ENCODE measurements around the gene PHKA2. TPM values are rescaled to one million over a fixed set of nuclear protein-coding genes. Genes with fewer than 3 reads are reported as not detected.

PHKA2 gene
- total RNA-seq, 5 donors from 2014 or later (not counting 1 experiment from before 2014, with no cell fraction given), result 35.0 to 46.0 (median 44.0) TPM

DNA sequence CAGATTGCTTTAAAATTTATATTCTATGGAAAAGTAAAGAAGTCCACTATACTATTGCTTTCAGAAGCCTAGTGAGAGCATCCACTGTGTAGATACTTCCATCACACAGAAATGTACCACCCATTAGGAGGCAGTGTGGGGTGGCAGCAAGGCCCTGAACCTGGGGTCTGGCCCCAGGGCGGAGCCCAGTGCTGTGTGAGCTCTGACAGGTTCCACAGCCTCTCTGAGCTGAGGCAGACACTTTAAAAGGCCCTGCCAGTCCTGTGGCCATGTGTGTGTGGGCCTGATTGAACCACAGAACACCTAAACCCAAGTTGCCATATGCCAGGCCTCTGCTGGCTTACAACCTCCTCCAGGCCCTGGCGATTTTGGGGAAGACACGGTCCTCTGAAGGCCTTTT lies 49.2 kb downstream of the PHKA2 start:
- no peak for ATAC-seq (replicated peaks in 1 of 4)
- Mint-ChIP-seq H3K4me1 (no peaks in the 10 kb centered on the region), H3K4me3 (no peak overlapping the region), H3K9me3 (no peaks in the 10 kb centered on the region), H3K36me3 (peaks cover 28% of the 10 kb centered on the region), H3K27ac (no peak overlapping the region), H3K27me3 (no peaks in the 10 kb centered on the region)
- H3K27me3 ChIP-seq (replicated peaks in 1 of 2; ENCODE audit: control insufficient read depth in 2 of 2, extremely low read depth in 1 of 2, insufficient read depth in 2 of 2, low read length in 1 of 2), result no peaks in the 10 kb centered on the region
- CTCF ChIA-PET, result no interaction called here
- WGBS (ENCODE audit: insufficient coverage), result no CpG with 5 or more reads among the region's 3 CpGs
- POLR2A ChIA-PET, result interaction anchor here in 1 of 2 donors (0.5 kb wide), 1 partner anchor 60 kb away, joined by 5 read pairs; no protein-coding TSS in a partner anchor
- no peaks in the 10 kb centered on the region for H3K4me1 ChIP-seq (ENCODE audit: control insufficient read depth in 1 of 2, extremely low read depth in 1 of 2, insufficient read depth in 2 of 2, low read length in 2 of 2)
- H3K9me3 ChIP-seq, result no peaks in the 10 kb centered on the region
- DNase-seq, result no peak
- H3K27ac ChIP-seq (ENCODE audit: low read length), result no peak overlapping the region
- H3K36me3 ChIP-seq (ENCODE audit: control insufficient read depth in 2 of 2, extremely low read depth in 1 of 2, insufficient read depth in 1 of 2, low read length in 1 of 2), result peaks cover 0 to 28% of the 10 kb centered on the region in 2 donors
- no peak overlapping the region for H3K4me3 ChIP-seq (ENCODE audit: control insufficient read depth in 1 of 2, extremely low read depth in 1 of 2, low read length in 1 of 2)

DNA sequence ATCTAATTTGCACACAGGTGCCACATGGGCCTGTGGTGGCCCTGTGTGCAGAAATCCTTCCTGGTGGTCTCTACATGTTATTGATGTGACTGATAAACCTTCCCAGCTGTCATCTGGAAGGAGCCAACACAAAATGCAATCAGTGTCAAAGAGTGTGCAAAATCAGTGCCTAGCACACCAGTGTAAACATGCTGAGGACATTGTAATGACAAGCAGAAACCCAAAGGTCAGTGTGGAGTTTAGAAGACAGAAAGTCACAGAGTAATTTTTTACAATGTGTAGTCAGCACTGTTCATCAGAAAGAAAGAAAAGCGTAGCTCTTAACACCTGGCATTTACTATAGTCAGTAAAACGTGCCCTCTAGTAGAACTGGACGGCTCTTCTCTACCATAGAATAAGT lies 50.3 kb downstream of the PHKA2 start:
- H3K36me3 ChIP-seq (ENCODE audit: control insufficient read depth in 2 of 2, extremely low read depth in 1 of 2, insufficient read depth in 1 of 2, low read length in 1 of 2), result peaks cover 0 to 23% of the 10 kb centered on the region in 2 donors
- H3K4me3 Mint-ChIP-seq, result no peak overlapping the region
- ATAC-seq (replicated peaks in 1 of 4), result no peak
- POLR2A ChIA-PET, result no interaction called here
- H3K27ac Mint-ChIP-seq, result no peak overlapping the region
- peaks cover 26% of the 10 kb centered on the region for H3K36me3 Mint-ChIP-seq
- WGBS (ENCODE audit: insufficient coverage), result 100% methylated on average over 1 of the region's 3 CpGs
- H3K27ac ChIP-seq (ENCODE audit: low read length), result no peak overlapping the region
- H3K9me3 Mint-ChIP-seq, result no peaks in the 10 kb centered on the region
- no peaks in the 10 kb centered on the region for H3K4me1 ChIP-seq (ENCODE audit: control insufficient read depth in 1 of 2, extremely low read depth in 1 of 2, insufficient read depth in 2 of 2, low read length in 2 of 2)
- CTCF ChIA-PET, result interaction anchor here in 1 of 2 donors (0.6 kb wide), 1 partner anchor 21 kb away, joined by 4 read pairs; no protein-coding TSS in a partner anchor
- no peaks in the 10 kb centered on the region for H3K27me3 Mint-ChIP-seq
- H3K9me3 ChIP-seq, result no peaks in the 10 kb centered on the region
- H3K4me3 ChIP-seq (ENCODE audit: control insufficient read depth in 1 of 2, extremely low read depth in 1 of 2, low read length in 1 of 2), result no peak overlapping the region
- no peak for DNase-seq
- H3K4me1 Mint-ChIP-seq, result no peaks in the 10 kb centered on the region
- no peaks in the 10 kb centered on the region for H3K27me3 ChIP-seq (replicated peaks in 1 of 2; ENCODE audit: control insufficient read depth in 2 of 2, extremely low read depth in 1 of 2, insufficient read depth in 2 of 2, low read length in 1 of 2)

DNA sequence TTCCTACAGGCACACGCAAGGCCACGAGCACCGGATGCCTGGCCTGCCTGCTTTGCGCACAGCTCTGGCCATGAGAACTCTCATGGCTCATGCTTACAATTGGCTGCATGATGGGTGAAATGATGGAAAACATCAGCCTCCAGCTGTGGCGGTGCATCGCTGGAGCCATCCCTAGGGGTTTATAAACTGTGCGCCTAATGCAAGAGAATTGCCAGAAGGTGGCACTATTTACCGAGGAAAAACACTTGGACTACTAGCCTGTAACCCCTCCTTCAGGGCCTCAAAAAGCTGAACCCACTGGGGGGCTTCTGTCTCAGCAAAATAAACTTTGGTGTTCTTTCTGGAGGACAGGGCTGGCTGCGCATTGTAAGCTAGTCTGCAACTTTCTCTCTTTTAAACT lies 51.9 kb downstream of the PHKA2 start:
- no peaks in the 10 kb centered on the region for H3K9me3 Mint-ChIP-seq
- CTCF ChIA-PET, result no interaction called here
- Histone ChIP-seq H3K4me3 (ENCODE audit: control insufficient read depth in 1 of 2, extremely low read depth in 1 of 2, low read length in 1 of 2) (no peak overlapping the region), H3K27ac (ENCODE audit: low read length) (no peak overlapping the region), H3K4me1 (ENCODE audit: control insufficient read depth in 1 of 2, extremely low read depth in 1 of 2, insufficient read depth in 2 of 2, low read length in 2 of 2) (no peaks in the 10 kb centered on the region), H3K36me3 (ENCODE audit: control insufficient read depth in 2 of 2, extremely low read depth in 1 of 2, insufficient read depth in 1 of 2, low read length in 1 of 2) (peaks cover 0 to 18% of the 10 kb centered on the region in 2 donors), H3K9me3 (no peaks in the 10 kb centered on the region), H3K27me3 (replicated peaks in 1 of 2; ENCODE audit: control insufficient read depth in 2 of 2, extremely low read depth in 1 of 2, insufficient read depth in 2 of 2, low read length in 1 of 2) (no peaks in the 10 kb centered on the region)
- ATAC-seq (replicated peaks in 1 of 4) (no peak), DNase-seq (peak in 1 of 35 experiments; percentile 6)
- peaks cover 18% of the 10 kb centered on the region for H3K36me3 Mint-ChIP-seq
- no peaks in the 10 kb centered on the region for H3K27me3 Mint-ChIP-seq
- H3K27ac Mint-ChIP-seq, result no peak overlapping the region
- POLR2A ChIA-PET, result no interaction called here
- no peaks in the 10 kb centered on the region for H3K4me1 Mint-ChIP-seq
- WGBS (ENCODE audit: insufficient coverage), result 100% methylated on average over 1 of the region's 9 CpGs
- H3K4me3 Mint-ChIP-seq, result no peak overlapping the region

DNA sequence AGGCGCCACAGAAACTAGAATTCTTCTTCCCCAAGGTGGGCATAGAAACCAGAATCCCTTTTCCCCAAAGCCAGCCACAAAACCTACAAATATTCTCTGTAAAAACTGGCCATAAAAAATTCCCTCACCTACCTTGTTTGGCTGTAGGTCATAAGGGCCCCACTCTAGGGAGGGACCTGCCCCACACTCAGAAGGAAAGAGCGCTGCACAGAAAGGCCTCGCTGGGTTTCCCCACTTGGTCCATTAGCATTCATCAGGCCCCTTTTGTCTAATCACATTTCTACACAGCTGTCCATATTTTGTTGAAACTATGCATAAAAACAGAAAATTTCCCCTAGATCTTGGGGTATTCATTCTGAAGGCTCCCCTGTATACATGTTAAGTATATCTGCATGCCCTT lies 54.1 kb downstream of the PHKA2 start:
- DNase-seq, result no peak
- ATAC-seq (replicated peaks in 1 of 4), result no peak
- H3K4me3 ChIP-seq (ENCODE audit: control insufficient read depth in 1 of 2, extremely low read depth in 1 of 2, low read length in 1 of 2), result no peak overlapping the region
- H3K27ac ChIP-seq (ENCODE audit: low read length), result no peak overlapping the region
- peaks cover 31% of the 10 kb centered on the region for H3K36me3 Mint-ChIP-seq
- no peaks in the 10 kb centered on the region for H3K4me1 Mint-ChIP-seq
- no peaks in the 10 kb centered on the region for H3K9me3 ChIP-seq
- CTCF ChIA-PET, result no interaction called here
- H3K9me3 Mint-ChIP-seq, result no peaks in the 10 kb centered on the region
- H3K4me1 ChIP-seq (ENCODE audit: control insufficient read depth in 1 of 2, extremely low read depth in 1 of 2, insufficient read depth in 2 of 2, low read length in 2 of 2), result no peaks in the 10 kb centered on the region
- H3K27me3 Mint-ChIP-seq, result no peaks in the 10 kb centered on the region
- 88% methylated on average over 1 of the region's 3 CpGs for WGBS (ENCODE audit: insufficient coverage)
- H3K4me3 Mint-ChIP-seq, result no peak overlapping the region
- POLR2A ChIA-PET, result no interaction called here
- no peak overlapping the region for H3K27ac Mint-ChIP-seq
- H3K27me3 ChIP-seq (replicated peaks in 1 of 2; ENCODE audit: control insufficient read depth in 2 of 2, extremely low read depth in 1 of 2, insufficient read depth in 2 of 2, low read length in 1 of 2), result no peaks in the 10 kb centered on the region
- H3K36me3 ChIP-seq (ENCODE audit: control insufficient read depth in 2 of 2, extremely low read depth in 1 of 2, insufficient read depth in 1 of 2, low read length in 1 of 2), result peaks cover 0 to 20% of the 10 kb centered on the region in 2 donors

DNA sequence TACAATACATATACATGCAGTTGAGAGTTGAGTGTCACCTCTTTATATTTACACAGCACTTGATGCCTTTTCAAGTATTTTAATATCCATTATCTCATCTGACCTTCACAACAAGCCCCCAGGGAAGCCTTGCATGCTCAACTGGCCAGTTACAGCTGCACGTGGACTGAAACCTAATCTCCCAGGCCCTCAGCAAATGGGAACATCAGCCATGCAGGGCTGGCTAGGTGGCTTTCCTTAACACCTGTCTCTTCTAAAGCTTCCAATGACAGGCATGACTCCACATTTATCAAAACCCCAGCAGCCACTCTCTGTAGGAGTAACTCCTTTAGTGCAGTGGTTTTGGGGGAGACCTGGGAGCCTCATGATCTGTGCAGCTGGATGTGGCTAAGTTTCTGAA lies 56.4 kb downstream of the PHKA2 start:
- Mint-ChIP-seq H3K27me3 (no peaks in the 10 kb centered on the region), H3K4me3 (no peak overlapping the region), H3K9me3 (no peaks in the 10 kb centered on the region), H3K36me3 (peaks cover 31% of the 10 kb centered on the region), H3K27ac (no peak overlapping the region), H3K4me1 (no peaks in the 10 kb centered on the region)
- CTCF ChIA-PET, result no interaction called here
- DNase-seq (no peak), ATAC-seq (replicated peaks in 1 of 4) (no peak)
- no peaks in the 10 kb centered on the region for H3K27me3 ChIP-seq (replicated peaks in 1 of 2; ENCODE audit: control insufficient read depth in 2 of 2, extremely low read depth in 1 of 2, insufficient read depth in 2 of 2, low read length in 1 of 2)
- WGBS (ENCODE audit: insufficient coverage), result 100% methylated on average over 1 of the region's 1 CpG
- H3K9me3 ChIP-seq, result no peaks in the 10 kb centered on the region
- H3K4me1 ChIP-seq (ENCODE audit: control insufficient read depth in 1 of 2, extremely low read depth in 1 of 2, insufficient read depth in 2 of 2, low read length in 2 of 2), result no peaks in the 10 kb centered on the region
- peaks cover 0 to 15% of the 10 kb centered on the region in 2 donors for H3K36me3 ChIP-seq (ENCODE audit: control insufficient read depth in 2 of 2, extremely low read depth in 1 of 2, insufficient read depth in 1 of 2, low read length in 1 of 2)
- no peak overlapping the region for H3K4me3 ChIP-seq (ENCODE audit: control insufficient read depth in 1 of 2, extremely low read depth in 1 of 2, low read length in 1 of 2)
- POLR2A ChIA-PET, result no interaction called here
- H3K27ac ChIP-seq (ENCODE audit: low read length), result no peak overlapping the region

DNA sequence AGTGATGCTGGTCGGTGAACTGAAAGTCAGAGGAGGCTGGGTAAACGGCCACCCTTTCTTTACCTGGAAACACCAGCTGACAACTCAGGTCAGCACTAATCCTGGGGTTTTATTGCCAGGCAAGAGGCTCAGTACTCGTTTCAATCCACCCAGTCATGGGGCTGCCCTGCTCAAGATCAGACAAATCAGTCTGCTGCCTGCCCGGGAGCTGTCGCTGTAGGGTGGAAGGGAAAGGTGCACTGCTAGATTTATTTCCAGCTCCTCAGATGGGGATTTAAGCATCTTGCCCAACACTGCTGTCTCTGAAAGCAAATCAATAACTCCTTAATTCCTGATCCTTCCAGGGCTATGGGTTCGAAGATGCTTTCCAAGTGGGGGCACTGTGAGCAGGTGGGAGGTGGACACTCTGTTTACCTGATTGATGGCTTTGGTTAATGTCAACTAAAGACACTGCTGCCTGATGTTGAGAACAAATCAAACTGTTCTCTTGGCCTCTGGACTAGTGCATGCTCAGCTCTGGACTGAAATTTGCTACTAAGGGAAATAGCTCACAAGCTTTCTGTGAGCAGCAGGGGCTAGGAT lies 59.3 kb downstream of the PHKA2 start:
- CTCF ChIA-PET, result no interaction called here

More for the DNA sequence above, 59.3 kb downstream of the PHKA2 start:
- H3K27me3 Mint-ChIP-seq, result no peaks in the 10 kb centered on the region
- no peaks in the 10 kb centered on the region for H3K9me3 Mint-ChIP-seq
- Histone ChIP-seq H3K27me3 (replicated peaks in 1 of 2; ENCODE audit: control insufficient read depth in 2 of 2, extremely low read depth in 1 of 2, insufficient read depth in 2 of 2, low read length in 1 of 2) (no peaks in the 10 kb centered on the region), H3K27ac (ENCODE audit: low read length) (no peak overlapping the region), H3K9me3 (no peaks in the 10 kb centered on the region), H3K4me1 (ENCODE audit: control insufficient read depth in 1 of 2, extremely low read depth in 1 of 2, insufficient read depth in 2 of 2, low read length in 2 of 2) (no peaks in the 10 kb centered on the region), H3K4me3 (ENCODE audit: control insufficient read depth in 1 of 2, extremely low read depth in 1 of 2, low read length in 1 of 2) (no peak overlapping the region), H3K36me3 (ENCODE audit: control insufficient read depth in 2 of 2, extremely low read depth in 1 of 2, insufficient read depth in 1 of 2, low read length in 1 of 2) (peaks cover 0 to 8% of the 10 kb centered on the region in 2 donors)
- no peaks in the 10 kb centered on the region for H3K4me1 Mint-ChIP-seq
- POLR2A ChIA-PET, result interaction anchor here in 1 of 2 donors (0.6 kb wide), 1 partner anchor 14 kb away, joined by 5 read pairs; no protein-coding TSS in a partner anchor
- WGBS (ENCODE audit: insufficient coverage), result 100% methylated on average over 1 of the region's 6 CpGs
- H3K27ac Mint-ChIP-seq, result no peak overlapping the region
- DNase-seq, result no peak
- H3K36me3 Mint-ChIP-seq, result peaks cover 31% of the 10 kb centered on the region
- no peak overlapping the region for H3K4me3 Mint-ChIP-seq
- no peak for ATAC-seq (replicated peaks in 1 of 4)
